ENCODE data around the gene BSND.

The BSND gene

GRCh38 chr1:54994355-54994990 is 4.3 kb upstream of the BSND start:
- no peak for DNase-seq

GRCh38 chr1:54995013-54995760 is 3.5 kb upstream of the BSND start:
- no peak for DNase-seq

GRCh38 chr1:54995835-54996234 is 2.9 kb upstream of the BSND start:
- DNase-seq: no peak

- peak; percentile 44 for DNase-seq
Measured at GRCh38 chr1:54996359-54996868, 2.3 kb upstream of the BSND start.

GRCh38 chr1:54996869-54997710 is 1.6 kb upstream of the BSND start:
- DNase-seq: no peak

GRCh38 chr1:54997711-54997986 is 1.1 kb upstream of the BSND start:
- no peak for DNase-seq

GRCh38 chr1:54998100-54998499 is 633 bp upstream of the BSND start:
- DNase-seq: no peak

- DNase-seq: no peak
Measured at GRCh38 chr1:55000110-55001085, 1.7 kb downstream of the BSND start.

- DNase-seq: no peak
Measured at GRCh38 chr1:55001311-55001710, 2.6 kb downstream of the BSND start.

GRCh38 chr1:55002686-55003085 is 4.0 kb downstream of the BSND start:
- DNase-seq: no peak

- no peak for DNase-seq
Measured at GRCh38 chr1:55005351-55006140, 6.8 kb downstream of the BSND start.

GRCh38 chr1:55006931-55007330 is 8.2 kb downstream of the BSND start:
- no peak for DNase-seq

- no peak for DNase-seq
Measured at GRCh38 chr1:55007625-55008024, 8.9 kb downstream of the BSND start.

GRCh38 chr1:55010194-55010886 is 11.6 kb downstream of the BSND start:
- DNase-seq: no peak

GRCh38 chr1:55010887-55011217 is 12.1 kb downstream of the BSND start:
- no peak for DNase-seq

GRCh38 chr1:55012661-55013060 is 13.9 kb downstream of the BSND start:
- peak; percentile 85 for DNase-seq

GRCh38 chr1:55015123-55015522 is 16.4 kb downstream of the BSND start:
- DNase-seq: no peak

GRCh38 chr1:55015731-55016620 is 17.2 kb downstream of the BSND start:
- no peak for DNase-seq

GRCh38 chr1:55018395-55018794 is 19.7 kb downstream of the BSND start:
- DNase-seq: no peak

- peak; percentile 70 for DNase-seq
Measured at GRCh38 chr1:55021942-55022546, 23.3 kb downstream of the BSND start.

Measured in NCI-H2171 (cell line).